Inferior parietal cortex (tissue), 1 donor: Measurements from ENCODE around the gene TPSD1.

Source experiments
- DNase-seq: peaks from one replicate; pipeline ENCODE4 v3.0.0-alpha.2; 2016; ENCODE audit errors: extremely low spot score

Gene TPSD1

GRCh38 chr16:1299012-1299867, 43.4 kb downstream of the TPSD1 start:
- DNase-seq: no peak

- DNase-seq: no peak
Observed at GRCh38 chr16:1299868-1300203, 44.0 kb downstream of the TPSD1 start.

GRCh38 chr16:1300664-1301476, 45.0 kb downstream of the TPSD1 start:
- DNase-seq: no peak

DNA sequence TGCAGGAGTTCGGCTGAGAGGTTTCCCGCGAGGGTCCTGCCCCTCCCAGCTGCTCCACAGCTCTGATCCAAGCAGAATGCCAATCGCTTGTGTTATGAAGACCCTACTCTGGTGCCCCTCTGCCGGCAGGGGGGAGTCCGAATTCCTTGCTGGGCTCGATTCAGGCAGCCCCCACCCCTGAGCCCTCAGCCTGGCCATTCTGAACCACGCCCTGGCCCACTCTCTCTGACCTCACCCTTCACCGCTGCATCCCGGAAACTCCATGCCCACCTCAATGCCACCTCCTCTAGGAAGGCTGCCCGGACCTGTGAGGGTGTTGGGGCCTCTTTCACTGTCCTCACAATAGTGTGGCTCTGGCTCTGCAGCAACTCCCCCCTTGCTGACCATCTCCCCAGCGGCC, 45.7 kb downstream of the TPSD1 start:
- DNase-seq: no peak

DNA sequence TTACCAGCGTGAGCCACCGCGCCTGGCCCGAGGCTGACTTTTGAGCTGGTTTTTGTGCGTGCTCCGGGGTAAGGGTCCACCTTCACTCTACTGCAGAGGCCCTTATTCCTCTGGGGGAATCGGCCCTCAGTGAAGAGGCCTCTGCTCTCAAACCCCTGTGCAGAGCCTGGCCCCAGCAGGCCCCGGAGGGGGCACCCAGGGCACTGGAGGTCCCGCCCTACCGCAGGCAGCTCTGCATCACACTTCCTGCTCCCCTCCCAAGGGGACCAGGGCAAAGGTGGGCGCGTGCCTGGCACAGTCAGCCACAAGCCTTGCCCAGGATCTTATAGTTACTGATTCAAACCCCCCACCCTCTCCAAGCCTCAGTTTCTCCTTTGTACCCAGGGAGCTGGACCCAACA, 50.0 kb downstream of the TPSD1 start:
- DNase-seq: no peak

GRCh38 chr16:1306334-1306733, 50.5 kb downstream of the TPSD1 start:
- no peak for DNase-seq

DNA sequence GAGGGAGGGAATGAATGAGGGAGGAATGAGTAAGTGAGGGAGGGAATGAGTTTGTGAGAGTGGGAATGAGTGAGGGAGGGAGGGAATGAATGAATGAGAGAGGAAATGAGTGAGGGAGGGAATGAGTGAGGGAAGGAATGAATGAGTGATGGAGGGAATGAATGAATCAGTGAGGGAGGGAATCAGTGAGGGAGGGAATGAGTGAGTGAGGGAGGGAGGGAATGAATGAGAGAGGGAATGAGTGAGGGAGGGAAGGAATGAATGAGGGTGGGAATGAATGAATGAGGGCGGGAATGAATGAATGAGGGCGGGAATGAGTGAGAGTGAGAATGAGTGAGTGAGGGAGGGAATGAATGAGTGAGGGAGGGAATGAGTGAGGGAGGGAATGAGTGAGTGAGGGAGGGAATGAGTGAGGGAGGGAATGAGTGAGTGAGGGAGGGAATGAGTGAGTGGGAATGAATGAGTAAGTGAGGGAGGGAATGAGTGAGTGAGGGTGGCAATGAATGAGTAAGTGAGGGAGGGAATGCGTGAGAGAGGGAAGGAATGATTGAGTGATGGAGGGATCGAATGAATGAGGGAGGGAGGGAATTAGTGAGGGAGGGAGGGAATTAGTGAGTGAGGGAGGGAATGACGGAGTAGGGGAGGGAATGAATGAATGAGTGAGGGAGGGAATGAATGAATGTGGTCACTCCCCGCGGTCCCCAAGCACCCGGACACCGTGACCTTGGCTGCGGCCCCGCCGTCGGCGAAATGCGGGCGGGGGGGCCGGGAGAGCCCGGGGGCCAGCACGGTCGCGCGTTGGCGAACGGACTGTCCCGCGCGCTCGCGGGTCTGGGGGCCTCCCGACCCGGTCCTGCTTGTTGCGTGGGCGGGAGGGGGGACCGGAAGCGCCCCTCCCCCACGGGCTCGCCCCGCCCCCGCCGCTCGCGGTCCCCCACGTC, 52.4 kb downstream of the TPSD1 start:
- DNase-seq: no peak
